Endothelial cell of umbilical vein (primary cell): ENCODE measurements around the gene IPO5. TPM values are rescaled to one million over a fixed set of nuclear protein-coding genes. Genes with fewer than 3 reads are reported as not detected.

Experiments used
- BruUV-seq: library from RNA; stranded (reverse); fragments of 400-500 nt; replicated peaks from 2 replicates; lab custom pipeline; 2021; lab: Mats Ljungman, UMichigan
- CTCF ChIA-PET: fragments of 300-600, 350-600 bp; sonication (Branson Sonifier 250); formaldehyde crosslinking; loops from one replicate; lab custom pipeline; 2021; ENCODE audit warnings: antibody characterized with exemption, inconsistent platforms; lab: Charles Lee
- POLR2A ChIA-PET: fragments of 300-600, 350-600 bp; sonication (Branson Sonifier 250); formaldehyde crosslinking; loops from one replicate; lab custom pipeline; 2021; ENCODE audit warnings: antibody characterized with exemption, inconsistent platforms; lab: Charles Lee
- DNase-seq: peaks from one replicate; pipeline ENCODE4 v3.0.0-alpha.2; 2011; ENCODE audit warnings: low read depth, low spot score
- FAIRE-seq: peaks from 2 replicates; lab custom pipeline; 2011; peaks lifted over from hg19 to GRCh38; lab: Jason Lieb, UNC
- H2AFZ ChIP-seq: 2 replicates; pipeline ENCODE4 v1.6.0; 2012; ENCODE audit warnings: low read depth, low read length, control low read depth, inconsistent platforms
- H3K27ac ChIP-seq: 2 replicates; pipeline ENCODE4 v1.5.1; 2011; ENCODE audit warnings: low read depth, mild to moderate bottlenecking, control low read depth, low read length, moderate library complexity; ENCODE audit not compliant: insufficient read depth
- H3K27me3 ChIP-seq, 2 experiments: 2 replicates each; pipeline versions ENCODE4 v1.6.0 to v1.6.1; 2011; ENCODE audit warnings: low read length in 2 of 2, mixed read lengths in 1 of 2; ENCODE audit not compliant: control insufficient read depth in 2 of 2, insufficient read depth in 2 of 2
- H3K36me3 ChIP-seq, 2 experiments: 2 replicates in 1 of 2; 3 replicates in 1 of 2; pipeline ENCODE4 v1.5.1; 2011; ENCODE audit warnings: low read length in 2 of 2, mild to moderate bottlenecking in 1 of 2, moderate library complexity in 1 of 2; ENCODE audit not compliant: control insufficient read depth in 2 of 2, insufficient read depth in 2 of 2; ENCODE audit errors: extremely low read depth in 1 of 2
- H3K4me1 ChIP-seq: 3 replicates; pipeline ENCODE4 v1.5.1; 2011; ENCODE audit warnings: mild to moderate bottlenecking, low read length; ENCODE audit not compliant: control insufficient read depth, insufficient read depth; ENCODE audit errors: extremely low read depth
- H3K4me2 ChIP-seq: 2 replicates; pipeline ENCODE4 v1.6.1; 2011; ENCODE audit warnings: low read length, control low read depth, mixed read lengths; ENCODE audit not compliant: insufficient read depth
- H3K4me3 ChIP-seq, 3 experiments: fragments of 200-600 bp in 1 of 3; sonication (generic), shearing (Covaris generic) in 1 of 3; replicated peaks in 1 of 3; 2 replicates each; pipeline ENCODE4 v1.5.1; 2011 to 2016; ENCODE audit warnings: control low read depth in 3 of 3, low read length in 3 of 3, mild to moderate bottlenecking in 2 of 3, inconsistent platforms in 1 of 3, low read depth in 1 of 3, moderate library complexity in 1 of 3; ENCODE audit not compliant: insufficient read depth in 1 of 3
- H3K79me2 ChIP-seq: 2 replicates; pipeline ENCODE4 v1.6.0; 2012; ENCODE audit warnings: low read length, inconsistent platforms; ENCODE audit not compliant: control insufficient read depth, insufficient read depth
- H3K9ac ChIP-seq: replicated peaks from 2 replicates; pipeline ENCODE3; 2011; ENCODE audit warnings: low read length, control low read depth; ENCODE audit not compliant: insufficient read depth; ENCODE audit errors: extremely low read depth
- H3K9me1 ChIP-seq: replicated peaks from 3 replicates; pipeline ENCODE4 v1.6.0; 2011; ENCODE audit warnings: mild to moderate bottlenecking, low read length; ENCODE audit not compliant: control insufficient read depth, insufficient read depth; ENCODE audit errors: extremely low read depth
- H3K9me3 ChIP-seq: replicated peaks from 2 replicates; pipeline ENCODE4 v1.5.1; 2012; ENCODE audit warnings: low read length, inconsistent platforms; ENCODE audit not compliant: control insufficient read depth, insufficient read depth
- H4K20me1 ChIP-seq: replicated peaks from 2 replicates; pipeline ENCODE3; 2011; ENCODE audit warnings: mild to moderate bottlenecking, low read length; ENCODE audit not compliant: control insufficient read depth, insufficient read depth; ENCODE audit errors: extremely low read depth
- CTCF ChIP-seq, 2 donors: IDR thresholded peaks; 1 replicate in 1 of 2; 2 replicates in 1 of 2; pipeline ENCODE4 v1.5.1; 2011; ENCODE audit warnings: low read length in 2 of 2, mild to moderate bottlenecking in 2 of 2, moderate library complexity in 2 of 2, control low read depth in 1 of 2, inconsistent platforms in 1 of 2, low read depth in 1 of 2; ENCODE audit not compliant: insufficient read depth in 1 of 2; ENCODE audit errors: extremely low read depth in 1 of 2
- EZH2 ChIP-seq: IDR thresholded peaks from 2 replicates; pipeline ENCODE4 v1.6.1; 2012; ENCODE audit warnings: borderline replicate concordance, low read depth, mild to moderate bottlenecking, moderate library complexity, low read length, inconsistent platforms; ENCODE audit not compliant: severe bottlenecking
- FOS ChIP-seq: IDR thresholded peaks from 2 replicates; pipeline ENCODE4 v1.6.1; 2011; ENCODE audit warnings: mild to moderate bottlenecking, low read length, moderate library complexity, borderline replicate concordance; ENCODE audit not compliant: insufficient read depth
- GATA2 ChIP-seq: IDR thresholded peaks from 2 replicates; pipeline ENCODE4 v1.7.0; 2011; ENCODE audit warnings: low read depth, mild to moderate bottlenecking, moderate library complexity, mixed read lengths, low read length; ENCODE audit not compliant: insufficient read length, insufficient read depth
- JUN ChIP-seq: IDR thresholded peaks from 2 replicates; pipeline ENCODE4 v1.6.1; 2011; ENCODE audit warnings: borderline replicate concordance, low read depth; ENCODE audit not compliant: insufficient read length, insufficient read depth
- MAX ChIP-seq: IDR thresholded peaks from 2 replicates; pipeline ENCODE4 v1.6.1; 2011; ENCODE audit not compliant: insufficient read depth, insufficient read length
- MYC ChIP-seq: IDR thresholded peaks from one replicate; pipeline ENCODE4 v1.6.1; 2011; ENCODE audit warnings: mild to moderate bottlenecking, low read depth, low read length
- POLR2A ChIP-seq: IDR thresholded peaks from 2 replicates; pipeline ENCODE4 v1.6.1; 2012; ENCODE audit warnings: low read depth, mild to moderate bottlenecking, control low read depth, low read length
- POLR2AphosphoS5 ChIP-seq: IDR thresholded peaks from 2 replicates; pipeline ENCODE4 v1.6.1; 2012; ENCODE audit warnings: low read depth, mild to moderate bottlenecking, control low read depth, low read length, moderate library complexity; ENCODE audit not compliant: insufficient read depth
- dilution Hi-C: fragments of 300-500 bp; cut with MboI; formaldehyde crosslinking; loops from one replicate; pipeline ENCODE4 v1.15.0; 2019; ENCODE audit warnings: low sequenced_read_pairs; ENCODE audit not compliant: extremely low pct_ligation_motif_present
- intact Hi-C: fragments of 100-400 bp; cut with micrococcal nuclease; formaldehyde crosslinking; loops from one replicate; pipeline ENCODE4 v1.10.0; 2022
- polyA plus RNA-seq, 4 experiments: library from polyadenylated mRNA; depleted of rRNA in 3 of 4; stranded (reverse) in 3 of 4; unstranded in 1 of 4; fragments of >200 nt; gene quantifications; 2 replicates each; pipeline versions ENCODE4 v1.2.1 to v1.2.3, GENCODE V29; 2011 to 2012; ENCODE audit warnings: missing spikeins in 1 of 4
- total RNA-seq: library from RNA; stranded (reverse); gene quantifications from 2 replicates; pipeline ENCODE4 v1.2.3, GENCODE V29; 2021

IPO5 gene
- total and polyA plus RNA-seq, 2 donors (not counting 3 experiments of a cell fraction or from before 2014, with no cell fraction given), result 50.4 to 183 TPM

GRCh38 chr13:98059276-98059675, 105.8 kb downstream of the IPO5 start:
- Histone ChIP-seq H3K9ac (no peak overlapping the region), H2AFZ (no peak overlapping the region), H3K79me2 (no peaks in the 10 kb centered on the region), H3K9me3 (no peaks in the 10 kb centered on the region), H3K4me3 (no peak overlapping the region), H4K20me1 (no peaks in the 10 kb centered on the region), H3K36me3 (no peaks in the 10 kb centered on the region), H3K27me3 (peaks cover 0 to 2% of the 10 kb centered on the region in 2 experiments), H3K9me1 (no peaks in the 10 kb centered on the region), H3K4me1 (peaks cover 4% of the 10 kb centered on the region), H3K4me2 (no peak overlapping the region), H3K27ac (no peak overlapping the region)
- no TSS peak for BruUV-seq
- intact Hi-C loops, result no loop called here
- FAIRE-seq (no peak), DNase-seq (no peak)
- ChIA-PET CTCF (no interaction called here), POLR2A (interaction anchor here (0.7 kb wide), 1 partner anchor 71 kb away, joined by 4 read pairs; no protein-coding TSS in a partner anchor)
- no peak for TF ChIP-seq JUN
- no peak for TF ChIP-seq FOS
- no peak for TF ChIP-seq MYC
- TF ChIP-seq POLR2A, result no peak
- TF ChIP-seq GATA2, result no peak
- TF ChIP-seq EZH2, result no peak
- dilution Hi-C loops, result no loop called here

- Histone ChIP-seq H3K9me3 (no peaks in the 10 kb centered on the region), H3K4me1 (peaks cover 4% of the 10 kb centered on the region), H3K4me2 (no peak overlapping the region), H3K9ac (no peak overlapping the region), H3K79me2 (no peaks in the 10 kb centered on the region), H3K27me3 (peaks cover 0 to 2% of the 10 kb centered on the region in 2 experiments), H4K20me1 (no peaks in the 10 kb centered on the region), H2AFZ (no peak overlapping the region), H3K4me3 (no peak overlapping the region), H3K36me3 (no peaks in the 10 kb centered on the region), H3K9me1 (no peaks in the 10 kb centered on the region), H3K27ac (no peak overlapping the region)
- no peak for DNase-seq
- no TSS peak for BruUV-seq
- TF ChIP-seq MAX (no peak), FOS (no peak), POLR2A (no peak), GATA2 (no peak), MYC (no peak), JUN (no peak), CTCF (IDR thresholded peaks at IDR 0.05; ENCODE audit: extremely low read depth in 1 of 2, insufficient read depth in 1 of 2, low read depth in 1 of 2, low read length in 2 of 2) (no peak), EZH2 (no peak), POLR2AphosphoS5 (no peak)
- intact Hi-C loops, result no loop called here
- POLR2A ChIA-PET, result no interaction called here
- CTCF ChIA-PET, result no interaction called here
- dilution Hi-C loops, result no loop called here
- FAIRE-seq, result no peak
Measured at GRCh38 chr13:98060282-98060681, 106.8 kb downstream of the IPO5 start.
